Stimulated activated CD4-positive, alpha-beta T cell treated with anti-CD3 and anti-CD28 coated beads, Interleukin-1b, Interleukin-23, amount 100 ng/mL, for 24 hours (primary cell): ENCODE data around the gene MYCN.

Experiments used
- DNase-seq, 4 experiments: peaks; one replicate each; pipeline ENCODE4 v3.0.0-alpha.2; 2020; ENCODE audit warnings: low read depth in 4 of 4, low spot score in 1 of 4

The MYCN gene

GRCh38 chr2:15974565-15975260, 34.4 kb downstream of the MYCN start:
- no peak for DNase-seq

DNA sequence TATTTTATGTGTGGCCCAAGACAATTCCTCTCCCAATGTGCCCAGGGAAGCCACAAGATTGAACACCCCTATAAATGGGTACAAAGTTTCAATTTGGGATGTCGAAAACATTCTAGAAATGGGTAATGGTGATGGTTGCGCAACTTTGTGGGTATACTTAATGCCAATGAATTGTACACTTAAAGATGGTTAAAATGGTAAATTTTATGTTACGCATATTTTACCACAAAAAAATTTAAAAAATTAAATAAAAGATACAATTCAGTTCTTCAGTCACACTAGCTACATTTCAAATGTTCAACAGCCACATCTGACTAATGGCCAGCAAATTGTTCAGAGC, 34.9 kb downstream of the MYCN start:
- DNase-seq: no peak

- no peak for DNase-seq
Measured at GRCh38 chr2:15975676-15976075, 35.3 kb downstream of the MYCN start.

DNA sequence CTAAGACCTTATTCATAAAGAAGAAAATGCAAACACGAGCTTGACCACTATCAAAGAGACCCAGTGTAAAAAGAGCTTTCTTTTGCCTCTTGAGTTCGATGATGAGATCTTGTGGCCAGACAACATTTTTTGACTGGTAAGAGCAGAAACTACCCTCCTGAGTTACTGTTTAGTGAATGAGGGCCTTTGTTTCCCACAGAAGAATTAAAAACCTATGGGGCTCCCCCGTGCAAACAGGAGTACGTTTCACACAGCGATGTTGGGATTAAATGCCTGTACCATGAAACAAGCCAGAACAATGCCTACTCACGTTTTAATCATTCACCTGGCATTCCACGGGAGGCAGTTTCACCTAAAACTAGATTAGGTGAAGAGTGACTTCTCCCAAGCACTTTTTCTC, 36.0 kb downstream of the MYCN start:
- DNase-seq: no peak

DNA sequence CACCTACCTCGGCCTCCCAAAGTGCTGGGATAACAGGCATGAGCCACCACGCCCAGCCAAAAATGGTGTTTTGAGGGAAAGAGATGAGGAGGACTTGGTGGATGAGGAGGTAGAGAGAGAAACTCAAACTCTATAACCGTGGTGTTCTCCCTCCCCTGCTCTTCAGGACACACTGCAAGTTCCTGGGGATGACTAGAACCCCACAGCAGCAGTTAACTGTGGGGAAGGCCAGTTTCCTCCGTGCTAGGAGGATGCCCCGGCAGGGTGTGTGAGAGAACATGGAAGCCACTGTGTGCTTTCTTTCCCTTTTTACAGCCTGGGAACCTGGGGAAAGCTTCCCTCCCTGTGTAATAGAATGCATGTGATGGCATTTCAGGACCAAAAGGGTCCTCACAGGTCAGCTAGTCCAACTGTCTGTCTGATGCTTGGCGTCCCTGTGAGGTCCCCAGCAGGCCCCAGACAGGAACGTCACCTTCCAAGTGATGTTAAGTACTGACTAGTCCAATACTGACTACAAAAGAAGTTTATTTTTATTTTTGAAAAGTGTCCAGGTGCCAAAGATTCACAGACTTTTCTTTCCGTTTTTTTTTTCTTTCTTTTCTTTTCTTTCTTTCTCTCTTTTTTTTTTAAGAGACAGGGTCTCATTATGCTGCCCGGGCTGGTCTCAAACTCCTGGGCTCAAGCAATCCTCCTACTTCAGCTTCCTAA, 38.9 kb downstream of the MYCN start:
- DNase-seq: no peak

- no peak for DNase-seq
Measured at GRCh38 chr2:15979759-15980604, 39.6 kb downstream of the MYCN start.

DNA sequence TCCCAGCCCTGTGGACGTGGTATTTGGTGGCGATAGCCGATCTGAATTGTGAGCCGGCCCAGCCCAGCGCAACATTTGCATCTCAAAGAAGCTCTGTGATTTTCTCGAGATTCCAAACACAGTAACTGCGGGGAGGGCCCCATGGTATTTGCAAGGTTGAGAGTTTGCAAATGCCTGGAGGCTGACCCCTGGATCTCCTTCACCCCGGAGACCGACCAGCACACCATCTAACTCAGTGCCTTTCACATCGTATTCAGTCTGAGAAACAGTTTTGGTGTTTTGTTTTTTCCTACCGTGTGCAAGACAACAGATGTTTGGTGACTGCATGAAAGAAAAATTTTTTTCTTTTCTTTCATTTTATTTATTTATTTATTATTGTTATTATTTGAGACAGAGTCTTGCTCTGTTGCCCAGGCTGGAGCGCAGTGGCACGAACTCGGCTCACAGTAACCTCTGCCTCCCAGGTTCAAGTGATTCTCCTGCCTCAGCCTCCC, 40.3 kb downstream of the MYCN start:
- DNase-seq: no peak

DNA sequence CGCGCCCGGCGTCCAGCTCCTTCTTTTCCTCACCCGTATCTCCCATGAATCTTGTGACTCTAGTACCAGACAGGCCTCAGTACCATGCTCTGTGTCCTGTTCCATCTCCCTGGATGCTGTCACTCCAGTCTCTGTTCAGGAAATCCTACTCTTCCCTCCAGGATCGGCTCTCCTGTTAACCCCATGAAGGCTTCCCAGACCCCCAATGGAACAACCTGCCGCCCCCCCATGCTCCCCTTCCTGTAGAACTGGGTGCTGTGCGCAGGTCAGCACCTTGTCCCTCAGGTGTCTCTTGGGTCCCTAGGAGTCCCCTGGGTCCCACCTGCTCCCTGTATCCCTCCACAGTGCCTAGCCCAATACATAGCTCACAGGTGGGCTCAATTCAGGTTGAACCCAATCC, 41.3 kb downstream of the MYCN start:
- DNase-seq: no peak

DNA sequence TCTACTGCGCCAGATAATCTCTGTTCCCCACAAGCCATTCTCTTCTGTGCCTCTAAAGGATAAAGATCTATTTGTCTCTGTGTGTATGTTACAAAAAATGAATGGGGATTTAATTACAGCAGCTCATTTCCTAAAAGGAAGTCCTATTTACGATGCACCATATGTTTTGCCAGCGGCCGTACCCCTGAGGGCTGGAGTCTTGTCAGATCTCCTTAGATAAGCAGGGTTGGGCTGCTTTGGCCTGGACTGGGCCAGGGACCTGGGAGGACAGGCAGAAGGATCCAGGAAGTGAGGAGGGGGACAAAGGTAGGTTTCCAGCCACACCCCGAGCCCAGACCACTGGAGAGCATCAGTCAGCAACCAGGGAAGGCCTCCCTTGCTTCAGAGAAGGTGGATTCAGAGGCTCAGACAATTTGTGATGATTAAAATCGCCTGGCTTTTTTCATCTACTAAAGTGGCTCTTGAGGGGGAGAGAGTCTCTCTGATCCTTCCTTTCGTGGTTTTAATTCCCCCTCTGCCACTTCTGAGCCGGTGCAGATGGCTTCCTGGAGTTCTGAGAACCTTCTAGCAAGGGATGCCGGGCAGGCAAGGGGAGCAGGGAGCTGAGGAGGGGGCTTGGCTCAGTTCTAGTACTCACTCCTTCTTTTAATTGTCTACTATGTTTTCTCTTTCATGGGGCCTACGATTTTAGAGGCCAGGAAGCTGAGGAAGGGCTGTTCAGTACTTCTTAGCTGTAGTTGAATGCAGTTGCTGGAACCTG, 42.1 kb downstream of the MYCN start:
- no peak for DNase-seq

GRCh38 chr2:15983496-15983895, 43.1 kb downstream of the MYCN start:
- no peak for DNase-seq

DNA sequence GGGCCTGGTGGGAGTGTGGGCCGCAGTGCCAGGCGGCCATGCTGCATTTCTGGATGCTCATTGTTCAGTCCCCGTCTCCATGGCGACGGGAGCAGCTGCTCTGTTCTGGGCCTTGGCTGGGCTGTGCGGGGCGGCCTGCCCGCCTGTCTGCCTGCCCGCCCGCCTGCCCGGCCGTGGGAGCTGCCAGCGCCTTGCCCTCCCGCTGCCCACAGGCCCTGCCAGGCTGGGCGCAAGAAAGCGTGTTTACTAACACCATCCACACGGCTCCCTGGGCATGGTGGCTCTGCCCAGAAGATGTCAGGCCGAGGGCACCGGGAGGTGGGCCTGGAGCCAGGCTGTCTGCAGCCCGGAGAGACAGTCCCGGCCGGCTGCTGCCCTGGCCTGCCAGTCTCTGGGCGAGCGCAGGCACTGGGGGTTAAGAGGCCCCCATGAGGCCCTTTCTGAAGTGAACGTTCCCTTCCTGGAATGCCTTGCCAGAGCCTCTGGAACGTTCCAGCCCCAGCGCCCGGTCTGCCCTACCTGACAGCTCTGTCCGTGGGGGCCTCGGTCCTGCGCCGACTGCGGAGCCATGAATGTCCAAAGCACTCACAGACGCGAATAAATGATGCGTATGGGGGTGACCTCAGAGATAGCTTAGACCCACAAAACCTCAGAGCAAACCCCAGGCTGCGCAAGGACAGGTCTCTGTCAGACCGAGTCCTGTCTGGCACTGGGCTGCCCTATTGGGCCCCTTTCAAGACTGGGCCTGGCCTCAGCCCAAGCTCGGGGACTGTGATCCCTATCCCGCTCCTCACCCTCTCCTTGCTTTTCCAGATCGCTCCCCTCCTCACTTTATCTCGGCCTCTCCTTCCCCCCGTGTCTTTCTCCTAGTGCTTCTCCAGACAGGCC, 44.3 kb downstream of the MYCN start:
- no peak for DNase-seq

DNA sequence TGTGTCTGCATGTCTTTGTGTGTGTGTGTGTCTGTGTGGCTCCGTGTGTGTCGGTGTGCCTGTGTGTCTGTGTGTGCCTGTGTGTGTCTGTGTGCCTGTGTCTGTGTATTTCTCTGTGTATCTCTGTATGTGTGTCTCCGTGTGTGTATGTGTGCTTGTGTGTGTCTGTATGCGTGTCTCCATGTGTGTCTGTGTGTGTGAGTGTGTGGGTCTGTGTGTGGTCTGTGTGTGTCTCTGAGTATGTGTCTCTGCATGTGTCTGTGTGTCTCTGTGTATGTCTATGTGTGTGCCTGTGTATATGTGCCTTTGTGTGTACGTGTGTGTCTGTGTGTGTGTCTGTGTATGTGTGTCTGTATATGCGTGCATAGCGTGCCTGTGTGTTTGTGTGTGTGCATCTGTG, 45.2 kb downstream of the MYCN start:
- DNase-seq: no peak

GRCh38 chr2:15986068-15986560, 45.8 kb downstream of the MYCN start:
- DNase-seq: no peak

DNA sequence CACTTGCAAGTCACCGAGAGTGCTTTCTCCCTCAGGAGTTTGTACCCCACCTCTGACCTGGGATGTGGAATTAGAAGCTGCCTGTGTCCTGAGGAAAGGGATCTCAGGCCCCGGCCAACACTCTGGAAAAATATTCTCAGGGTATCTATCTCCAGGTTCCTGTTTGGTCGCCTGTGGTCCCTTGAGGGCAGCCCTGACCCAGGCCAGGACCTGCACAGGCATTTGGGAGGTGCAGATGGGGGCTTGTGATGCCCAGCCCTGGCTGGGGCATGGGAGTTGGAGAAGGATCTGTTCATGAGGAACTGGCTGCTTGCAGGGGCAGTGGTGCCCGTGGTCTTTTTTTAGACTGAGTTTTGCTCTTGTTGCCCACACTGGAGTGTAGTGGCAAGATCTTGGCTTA, 46.3 kb downstream of the MYCN start:
- no peak for DNase-seq

DNA sequence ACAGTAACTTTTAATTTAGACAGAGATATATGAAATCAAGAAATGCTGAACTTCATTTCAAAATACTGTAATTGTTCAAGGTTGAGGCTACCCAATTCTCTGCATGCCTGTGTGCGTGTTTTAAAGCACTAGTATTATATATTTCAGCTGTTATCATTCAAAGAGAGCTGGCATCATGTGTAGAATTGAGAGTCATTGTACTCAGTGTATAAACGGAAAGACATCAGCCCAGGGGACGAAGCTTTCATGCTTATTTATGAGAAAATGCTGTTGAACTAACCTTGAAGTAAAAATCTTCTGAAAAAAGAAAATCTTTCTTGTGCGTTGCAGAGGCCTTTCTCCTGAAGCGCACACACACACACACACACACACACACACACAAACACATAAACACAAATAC, 48.4 kb downstream of the MYCN start:
- no peak for DNase-seq

DNA sequence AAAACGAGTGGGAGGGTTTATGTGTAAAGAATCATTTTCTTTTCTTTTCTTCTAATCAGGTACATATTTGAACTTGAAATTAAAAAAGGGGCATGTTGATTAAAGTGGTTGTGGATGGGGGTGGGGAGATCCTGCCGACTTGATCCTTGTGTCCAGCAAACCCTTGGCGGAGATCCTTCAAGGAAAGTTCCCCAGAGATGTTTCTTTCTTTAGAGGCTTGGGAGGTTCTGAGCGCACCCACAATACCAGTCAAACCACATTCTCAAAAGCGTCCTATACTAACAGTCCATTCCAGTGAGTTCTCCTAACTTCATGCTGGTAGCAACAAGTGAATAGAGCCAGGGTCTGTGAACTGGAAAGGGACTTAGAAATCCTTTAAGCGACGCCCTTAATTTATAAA, 49.2 kb downstream of the MYCN start:
- no peak for DNase-seq

GRCh38 chr2:15990151-15991101, 50.1 kb downstream of the MYCN start:
- DNase-seq: no peak

- no peak for DNase-seq
Measured at GRCh38 chr2:15991231-15991630, 50.9 kb downstream of the MYCN start.
